Stomach smooth muscle (tissue), 2 donors: ENCODE results near the gene SCN2B.

Experiments
- H3K27ac ChIP-seq: one replicate; pipeline ENCODE4 v1.7.0; 2013; ENCODE audit warnings: mild to moderate bottlenecking, low read length, inconsistent platforms
- H3K27me3 ChIP-seq, 2 donors: one replicate each; pipeline ENCODE4 v1.7.0; 2013; ENCODE audit warnings: low read length in 2 of 2; ENCODE audit not compliant: insufficient read depth in 2 of 2, control insufficient read depth in 1 of 2
- H3K36me3 ChIP-seq, 2 donors: one replicate each; pipeline ENCODE4 v1.7.0; 2013; ENCODE audit warnings: low read length in 2 of 2; ENCODE audit not compliant: control insufficient read depth in 2 of 2, insufficient read depth in 2 of 2
- H3K4me1 ChIP-seq: one replicate; pipeline ENCODE4 v1.7.0; 2013; ENCODE audit warnings: low read length; ENCODE audit not compliant: control insufficient read depth, insufficient read depth
- H3K4me3 ChIP-seq, 2 donors: one replicate each; pipeline ENCODE4 v1.7.0; 2013; ENCODE audit warnings: low read length in 2 of 2
- H3K9ac ChIP-seq, 2 donors: one replicate each; pipeline ENCODE4 v1.7.0; 2013; ENCODE audit warnings: low read length in 2 of 2, mild to moderate bottlenecking in 1 of 2
- H3K9me3 ChIP-seq, 2 donors: one replicate each; pipeline ENCODE4 v1.7.0; 2013; ENCODE audit warnings: low read length in 2 of 2; ENCODE audit not compliant: control insufficient read depth in 2 of 2
- donor health status: healthy.
- donor health status: Pancreatic carcinoma.

Gene SCN2B

DNA sequence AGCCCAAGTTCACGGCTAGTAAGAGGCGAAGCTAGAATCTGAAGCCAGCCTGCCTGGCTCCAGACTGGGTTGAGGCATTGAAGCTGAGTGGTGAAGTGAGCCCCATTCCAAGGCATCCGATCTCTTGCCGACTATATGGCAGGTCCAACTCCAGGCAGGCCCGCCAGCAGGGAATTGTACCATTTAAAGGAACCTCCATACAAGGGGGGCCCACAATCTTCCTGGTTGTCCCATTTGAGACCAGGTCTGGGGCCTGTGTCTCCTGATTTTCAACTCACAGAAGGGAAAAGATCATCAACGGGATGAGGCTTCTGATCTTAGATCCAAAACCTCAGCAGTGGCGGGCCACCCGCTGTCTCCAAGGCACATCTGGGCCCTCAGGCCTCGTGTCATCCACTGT lies 4.1 kb downstream of the SCN2B start:
- H3K27me3 ChIP-seq = peaks cover 0 to 6% of the 10 kb centered on the region in 2 donors
- no peak overlapping the region for H3K27ac ChIP-seq
- no peak overlapping the region for H3K4me3 ChIP-seq
- H3K4me1 ChIP-seq = peaks cover 33% of the 10 kb centered on the region
- H3K36me3 ChIP-seq = no peaks in the 10 kb centered on the region
- no peaks in the 10 kb centered on the region for H3K9me3 ChIP-seq
- no peak overlapping the region for H3K9ac ChIP-seq

- Histone ChIP-seq H3K9ac (no peak overlapping the region), H3K9me3 (no peaks in the 10 kb centered on the region), H3K36me3 (no peaks in the 10 kb centered on the region), H3K4me3 (peak overlapping the region in 1 of 2 donors; percentile 22), H3K4me1 (peaks cover 33% of the 10 kb centered on the region), H3K27me3 (peaks cover 0 to 6% of the 10 kb centered on the region in 2 donors), H3K27ac (no peak overlapping the region)
These were observed 5.0 kb downstream of the SCN2B start for GRCh38 chr11:118171269-118172062.

DNA sequence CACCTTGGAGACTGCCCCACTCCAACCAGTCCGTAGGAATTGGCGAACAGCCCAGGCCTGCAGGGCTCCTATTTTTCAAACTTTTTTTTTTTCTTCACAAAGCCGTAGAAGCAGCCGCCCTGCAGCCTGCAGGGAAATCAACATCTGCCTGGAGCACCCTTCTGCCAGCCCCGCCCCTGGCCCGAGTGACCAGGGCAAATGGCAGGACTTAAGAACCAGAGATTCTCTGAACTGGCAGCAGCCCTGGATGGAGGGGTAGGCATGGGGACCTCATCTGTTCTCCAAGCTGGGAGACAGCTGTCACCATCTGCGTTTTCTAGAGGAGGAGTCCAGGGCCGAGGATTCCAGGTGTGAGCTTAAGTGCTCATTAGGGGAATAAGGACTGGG lies 5.6 kb downstream of the SCN2B start:
- H3K27me3 ChIP-seq = peaks cover 0 to 6% of the 10 kb centered on the region in 2 donors
- no peak overlapping the region for H3K9ac ChIP-seq
- no peaks in the 10 kb centered on the region for H3K36me3 ChIP-seq
- peaks cover 28% of the 10 kb centered on the region for H3K4me1 ChIP-seq
- no peak overlapping the region for H3K27ac ChIP-seq
- H3K4me3 ChIP-seq = no peak overlapping the region
- no peaks in the 10 kb centered on the region for H3K9me3 ChIP-seq

- Histone ChIP-seq H3K36me3 (no peaks in the 10 kb centered on the region), H3K9ac (no peak overlapping the region), H3K4me1 (peaks cover 22% of the 10 kb centered on the region), H3K4me3 (no peak overlapping the region), H3K27me3 (peaks cover 0 to 6% of the 10 kb centered on the region in 2 donors), H3K9me3 (no peaks in the 10 kb centered on the region), H3K27ac (no peak overlapping the region)
These were observed 6.2 kb downstream of the SCN2B start for GRCh38 chr11:118170231-118170630.

- no peaks in the 10 kb centered on the region for H3K9me3 ChIP-seq
- no peak overlapping the region for H3K27ac ChIP-seq
- peaks cover 0 to 7% of the 10 kb centered on the region in 2 donors for H3K27me3 ChIP-seq
- H3K4me1 ChIP-seq = peaks cover 16% of the 10 kb centered on the region
- H3K9ac ChIP-seq = no peak overlapping the region
- no peaks in the 10 kb centered on the region for H3K36me3 ChIP-seq
- no peak overlapping the region for H3K4me3 ChIP-seq
These were observed 6.9 kb downstream of the SCN2B start for GRCh38 chr11:118169300-118170140.

GRCh38 chr11:118168751-118169150 lies 7.7 kb downstream of the SCN2B start:
- Histone ChIP-seq H3K4me1 (peaks cover 16% of the 10 kb centered on the region), H3K36me3 (no peaks in the 10 kb centered on the region), H3K27ac (no peak overlapping the region), H3K27me3 (peaks cover 0 to 8% of the 10 kb centered on the region in 2 donors), H3K9me3 (no peaks in the 10 kb centered on the region), H3K9ac (no peak overlapping the region), H3K4me3 (no peak overlapping the region)

- Histone ChIP-seq H3K9ac (no peak overlapping the region), H3K27me3 (peaks cover under 1 to 10% of the 10 kb centered on the region in 2 donors), H3K27ac (no peak overlapping the region), H3K9me3 (no peaks in the 10 kb centered on the region), H3K36me3 (no peaks in the 10 kb centered on the region), H3K4me1 (peaks cover 16% of the 10 kb centered on the region), H3K4me3 (no peak overlapping the region)
These were observed 8.1 kb downstream of the SCN2B start for GRCh38 chr11:118168316-118168715.

DNA sequence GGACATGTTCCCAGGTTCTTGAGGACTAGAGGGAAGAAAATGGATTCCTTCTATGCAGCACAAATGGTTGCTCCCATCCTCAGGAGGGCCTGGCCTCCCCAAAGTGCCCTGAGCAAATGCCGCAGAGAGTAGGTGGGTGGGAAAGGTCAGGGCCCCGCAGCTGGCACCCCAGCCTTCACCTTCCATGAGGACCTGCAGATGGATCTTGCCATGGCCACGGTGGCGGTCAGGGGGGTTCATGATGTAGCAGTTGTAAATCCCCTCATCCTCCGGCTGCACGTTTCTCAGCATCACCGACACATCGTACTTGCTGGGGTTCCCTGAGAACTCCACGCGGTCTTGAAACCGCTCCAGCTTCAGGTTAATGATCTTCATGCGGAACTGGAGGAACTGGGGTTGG lies 8.5 kb downstream of the SCN2B start:
- H3K9me3 ChIP-seq = no peaks in the 10 kb centered on the region
- no peaks in the 10 kb centered on the region for H3K36me3 ChIP-seq
- H3K27ac ChIP-seq = no peak overlapping the region
- H3K4me1 ChIP-seq = peaks cover 16% of the 10 kb centered on the region
- peaks cover 4 to 10% of the 10 kb centered on the region in 2 donors for H3K27me3 ChIP-seq
- no peak overlapping the region for H3K4me3 ChIP-seq
- H3K9ac ChIP-seq = no peak overlapping the region

- Histone ChIP-seq H3K36me3 (no peaks in the 10 kb centered on the region), H3K9ac (no peak overlapping the region), H3K9me3 (no peaks in the 10 kb centered on the region), H3K27me3 (peaks cover 4 to 12% of the 10 kb centered on the region in 2 donors), H3K4me3 (no peak overlapping the region), H3K27ac (no peak overlapping the region), H3K4me1 (peaks cover 16% of the 10 kb centered on the region)
These were observed 9.2 kb downstream of the SCN2B start for GRCh38 chr11:118167253-118167652.

DNA sequence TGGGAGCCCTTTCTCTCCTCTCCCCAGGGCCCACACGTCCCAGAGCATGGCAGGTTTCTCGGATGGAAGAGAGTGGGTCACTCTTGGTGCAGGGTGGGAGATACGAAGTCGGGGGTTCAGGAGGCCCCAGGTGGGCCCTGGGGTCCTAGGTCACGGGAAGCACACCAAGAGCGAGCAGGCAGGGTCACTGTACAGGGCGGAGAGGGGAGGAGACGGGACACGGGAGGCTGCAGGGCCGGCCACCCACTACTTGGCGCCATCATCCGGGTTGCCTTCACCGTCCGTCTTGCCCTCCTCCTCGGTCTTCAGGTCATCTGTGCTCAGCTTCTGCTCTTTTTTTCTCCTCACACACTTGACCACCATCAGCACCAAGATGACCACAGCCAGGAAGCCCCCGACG lies 9.8 kb downstream of the SCN2B start:
- no peak overlapping the region for H3K4me3 ChIP-seq
- H3K27ac ChIP-seq = no peak overlapping the region
- no peaks in the 10 kb centered on the region for H3K36me3 ChIP-seq
- H3K27me3 ChIP-seq = peaks cover 4 to 17% of the 10 kb centered on the region in 2 donors
- no peaks in the 10 kb centered on the region for H3K9me3 ChIP-seq
- no peak overlapping the region for H3K9ac ChIP-seq
- peaks cover 13% of the 10 kb centered on the region for H3K4me1 ChIP-seq
